Measurements from ENCODE around the gene ATOH8.

ATOH8 gene

DNA sequence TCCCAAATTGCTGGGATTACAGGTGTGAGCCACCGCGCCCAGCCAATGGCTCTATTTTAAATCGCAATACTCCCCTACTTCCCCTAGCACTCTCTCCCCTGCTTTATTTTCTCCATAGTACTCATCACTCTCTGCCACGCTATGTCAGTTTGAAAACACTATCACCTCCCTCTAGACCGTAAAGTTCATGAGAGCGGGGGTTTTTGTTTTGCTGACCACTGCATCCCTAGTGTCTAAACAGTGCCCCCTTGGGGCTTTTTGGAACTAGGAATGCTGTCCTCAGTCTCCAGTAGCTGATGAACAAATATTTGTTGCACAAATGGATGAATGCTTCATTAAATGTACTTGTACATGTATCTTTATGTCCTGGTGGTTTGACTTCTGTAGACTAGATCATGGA is 44.1 kb downstream of the ATOH8 start:
- Histone ChIP-seq H3K4me1 (ENCODE audit: control insufficient read depth in 1 of 2, insufficient read depth in 2 of 2, low read length in 2 of 2) (peaks cover 0 to 11% of the 10 kb centered on the region in 2 donors), H3K4me3 (ENCODE audit: low read depth in 1 of 2, low read length in 2 of 2) (no peak overlapping the region), H3K9me3 (ENCODE audit: control insufficient read depth in 1 of 2, low read length in 2 of 2) (no peaks in the 10 kb centered on the region), H3K9ac (ENCODE audit: low read depth in 1 of 2, low read length in 2 of 2) (no peak overlapping the region), H3K36me3 (ENCODE audit: control insufficient read depth in 1 of 2, insufficient read depth in 2 of 2, low read length in 2 of 2) (no peaks in the 10 kb centered on the region), H3K27me3 (ENCODE audit: control insufficient read depth in 1 of 2, insufficient read depth in 2 of 2, low read length in 2 of 2) (no peaks in the 10 kb centered on the region), H3K27ac (ENCODE audit: low read depth, low read length) (no peak overlapping the region)

DNA sequence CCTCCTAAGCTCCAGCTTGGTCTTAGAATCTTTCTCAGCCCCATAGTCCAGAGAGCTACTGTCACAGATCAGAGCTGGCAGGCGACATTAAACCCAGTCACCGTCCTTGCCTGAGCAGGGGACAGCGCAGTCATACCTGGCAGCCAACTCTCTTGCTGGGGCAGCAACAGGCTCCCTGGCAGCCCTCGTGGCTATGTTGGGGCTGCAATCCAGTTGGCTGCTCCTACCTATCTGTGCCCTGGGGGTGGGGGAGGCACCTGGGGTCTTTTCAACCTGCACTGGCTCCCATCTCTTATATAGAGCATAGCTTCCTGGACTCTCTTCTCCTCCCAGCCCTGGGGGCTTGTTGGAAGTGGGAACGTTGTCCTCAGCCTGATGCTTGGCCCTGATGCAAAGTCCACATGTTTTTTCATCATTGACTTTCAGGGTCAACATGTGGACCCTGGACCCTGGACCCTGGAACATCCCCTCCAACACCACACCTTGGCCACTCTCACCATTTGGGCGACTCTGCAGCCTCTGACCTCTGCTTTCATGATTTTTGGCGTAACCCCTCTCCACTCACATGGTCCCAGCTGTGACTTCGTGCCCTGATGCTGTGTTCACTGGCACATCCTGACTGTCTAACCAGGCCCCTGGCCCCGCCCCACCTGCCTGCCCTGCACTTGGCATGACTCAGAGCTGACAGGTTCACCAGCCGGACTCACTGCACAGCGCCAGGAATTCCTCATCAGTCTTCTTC is 45.6 kb downstream of the ATOH8 start:
- Histone ChIP-seq H3K4me3 (ENCODE audit: low read depth in 1 of 2, low read length in 2 of 2) (no peak overlapping the region), H3K9me3 (ENCODE audit: control insufficient read depth in 1 of 2, low read length in 2 of 2) (no peaks in the 10 kb centered on the region), H3K27me3 (ENCODE audit: control insufficient read depth in 1 of 2, insufficient read depth in 2 of 2, low read length in 2 of 2) (no peaks in the 10 kb centered on the region), H3K4me1 (ENCODE audit: control insufficient read depth in 1 of 2, insufficient read depth in 2 of 2, low read length in 2 of 2) (peaks cover 0 to 11% of the 10 kb centered on the region in 2 donors), H3K9ac (ENCODE audit: low read depth in 1 of 2, low read length in 2 of 2) (no peak overlapping the region), H3K36me3 (ENCODE audit: control insufficient read depth in 1 of 2, insufficient read depth in 2 of 2, low read length in 2 of 2) (no peaks in the 10 kb centered on the region), H3K27ac (ENCODE audit: low read depth, low read length) (no peak overlapping the region)

DNA sequence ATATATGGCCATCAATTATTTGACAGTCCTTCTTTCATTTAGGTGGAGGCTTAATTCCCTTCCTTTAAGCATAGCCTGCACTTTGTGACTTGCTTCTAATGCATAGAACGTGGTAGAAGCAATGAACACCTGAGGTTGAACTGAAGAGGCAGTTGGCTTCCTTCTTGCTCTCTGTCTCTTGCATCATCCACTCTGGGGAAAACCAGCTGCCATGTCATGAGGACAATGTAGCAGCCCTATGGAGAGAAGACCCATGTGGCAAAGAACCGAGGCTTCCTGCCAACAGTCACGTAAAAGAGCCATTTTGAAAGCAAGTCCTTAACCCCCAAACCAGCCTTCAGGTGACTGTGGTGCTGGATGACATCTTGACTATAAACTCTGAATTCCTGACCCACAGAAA is 46.8 kb downstream of the ATOH8 start:
- Histone ChIP-seq H3K9ac (ENCODE audit: low read depth in 1 of 2, low read length in 2 of 2) (no peak overlapping the region), H3K27ac (ENCODE audit: low read depth, low read length) (no peak overlapping the region), H3K4me1 (ENCODE audit: control insufficient read depth in 1 of 2, insufficient read depth in 2 of 2, low read length in 2 of 2) (peaks cover 0 to 10% of the 10 kb centered on the region in 2 donors), H3K4me3 (ENCODE audit: low read depth in 1 of 2, low read length in 2 of 2) (no peak overlapping the region), H3K36me3 (ENCODE audit: control insufficient read depth in 1 of 2, insufficient read depth in 2 of 2, low read length in 2 of 2) (no peaks in the 10 kb centered on the region), H3K27me3 (ENCODE audit: control insufficient read depth in 1 of 2, insufficient read depth in 2 of 2, low read length in 2 of 2) (no peaks in the 10 kb centered on the region), H3K9me3 (ENCODE audit: control insufficient read depth in 1 of 2, low read length in 2 of 2) (no peaks in the 10 kb centered on the region)

GRCh38 chr2:85801871-85802270 is 48.1 kb downstream of the ATOH8 start:
- Histone ChIP-seq H3K27ac (ENCODE audit: low read depth, low read length) (no peak overlapping the region), H3K9me3 (ENCODE audit: control insufficient read depth in 1 of 2, low read length in 2 of 2) (no peaks in the 10 kb centered on the region), H3K4me1 (ENCODE audit: control insufficient read depth in 1 of 2, insufficient read depth in 2 of 2, low read length in 2 of 2) (no peaks in the 10 kb centered on the region), H3K4me3 (ENCODE audit: low read depth in 1 of 2, low read length in 2 of 2) (no peak overlapping the region), H3K36me3 (ENCODE audit: control insufficient read depth in 1 of 2, insufficient read depth in 2 of 2, low read length in 2 of 2) (no peaks in the 10 kb centered on the region), H3K27me3 (ENCODE audit: control insufficient read depth in 1 of 2, insufficient read depth in 2 of 2, low read length in 2 of 2) (no peaks in the 10 kb centered on the region), H3K9ac (ENCODE audit: low read depth in 1 of 2, low read length in 2 of 2) (no peak overlapping the region)

- H3K4me1 ChIP-seq (ENCODE audit: control insufficient read depth in 1 of 2, insufficient read depth in 2 of 2, low read length in 2 of 2), result no peaks in the 10 kb centered on the region
- no peak overlapping the region for H3K27ac ChIP-seq (ENCODE audit: low read depth, low read length)
- no peak overlapping the region for H3K4me3 ChIP-seq (ENCODE audit: low read depth in 1 of 2, low read length in 2 of 2)
- no peaks in the 10 kb centered on the region for H3K9me3 ChIP-seq (ENCODE audit: control insufficient read depth in 1 of 2, low read length in 2 of 2)
- no peaks in the 10 kb centered on the region for H3K27me3 ChIP-seq (ENCODE audit: control insufficient read depth in 1 of 2, insufficient read depth in 2 of 2, low read length in 2 of 2)
- no peaks in the 10 kb centered on the region for H3K36me3 ChIP-seq (ENCODE audit: control insufficient read depth in 1 of 2, insufficient read depth in 2 of 2, low read length in 2 of 2)
- H3K9ac ChIP-seq (ENCODE audit: low read depth in 1 of 2, low read length in 2 of 2), result no peak overlapping the region
Observed at GRCh38 chr2:85802354-85803103, 48.7 kb downstream of the ATOH8 start.

GRCh38 chr2:85803704-85804425 is 50.1 kb downstream of the ATOH8 start:
- Histone ChIP-seq H3K4me1 (ENCODE audit: control insufficient read depth in 1 of 2, insufficient read depth in 2 of 2, low read length in 2 of 2) (no peaks in the 10 kb centered on the region), H3K9me3 (ENCODE audit: control insufficient read depth in 1 of 2, low read length in 2 of 2) (no peaks in the 10 kb centered on the region), H3K36me3 (ENCODE audit: control insufficient read depth in 1 of 2, insufficient read depth in 2 of 2, low read length in 2 of 2) (no peaks in the 10 kb centered on the region)

DNA sequence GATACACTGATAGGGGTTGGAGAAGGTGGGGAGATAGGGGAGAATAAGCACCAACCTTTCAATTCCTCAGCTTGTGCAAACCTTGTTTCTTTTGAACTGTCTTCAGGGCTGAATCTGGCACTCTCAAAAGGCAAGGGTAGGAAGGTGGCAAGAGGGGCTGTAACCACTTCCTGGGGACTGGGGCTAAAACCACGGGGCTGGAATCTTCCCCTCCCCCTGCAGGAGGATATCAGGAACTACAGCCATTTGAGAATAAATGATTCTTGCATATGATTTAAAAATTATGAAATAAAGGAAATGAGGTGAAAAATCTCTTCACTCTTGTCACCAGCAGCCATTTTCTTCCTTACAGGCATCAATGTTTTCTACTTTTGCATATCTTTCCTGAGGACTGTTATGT is 50.8 kb downstream of the ATOH8 start:
- Histone ChIP-seq H3K4me1 (ENCODE audit: control insufficient read depth in 1 of 2, insufficient read depth in 2 of 2, low read length in 2 of 2) (no peaks in the 10 kb centered on the region), H3K36me3 (ENCODE audit: control insufficient read depth in 1 of 2, insufficient read depth in 2 of 2, low read length in 2 of 2) (no peaks in the 10 kb centered on the region), H3K27ac (ENCODE audit: low read depth, low read length) (no peak overlapping the region), H3K9me3 (ENCODE audit: control insufficient read depth in 1 of 2, low read length in 2 of 2) (no peaks in the 10 kb centered on the region), H3K4me3 (ENCODE audit: low read depth in 1 of 2, low read length in 2 of 2) (no peak overlapping the region), H3K9ac (ENCODE audit: low read depth in 1 of 2, low read length in 2 of 2) (no peak overlapping the region), H3K27me3 (ENCODE audit: control insufficient read depth in 1 of 2, insufficient read depth in 2 of 2, low read length in 2 of 2) (no peaks in the 10 kb centered on the region)

More at GRCh38 chr2:85803704-85804425, 50.1 kb downstream of the ATOH8 start:
- H3K27ac ChIP-seq (ENCODE audit: low read depth, low read length), result no peak overlapping the region
- H3K27me3 ChIP-seq (ENCODE audit: control insufficient read depth in 1 of 2, insufficient read depth in 2 of 2, low read length in 2 of 2), result no peaks in the 10 kb centered on the region
- no peak overlapping the region for H3K9ac ChIP-seq (ENCODE audit: low read depth in 1 of 2, low read length in 2 of 2)
- no peak overlapping the region for H3K4me3 ChIP-seq (ENCODE audit: low read depth in 1 of 2, low read length in 2 of 2)

- H3K27me3 ChIP-seq (ENCODE audit: control insufficient read depth in 1 of 2, insufficient read depth in 2 of 2, low read length in 2 of 2), result peaks cover 0 to 4% of the 10 kb centered on the region in 2 donors
- H3K4me3 ChIP-seq (ENCODE audit: low read depth in 1 of 2, low read length in 2 of 2), result no peak overlapping the region
- no peaks in the 10 kb centered on the region for H3K9me3 ChIP-seq (ENCODE audit: control insufficient read depth in 1 of 2, low read length in 2 of 2)
- no peak overlapping the region for H3K9ac ChIP-seq (ENCODE audit: low read depth in 1 of 2, low read length in 2 of 2)
- H3K4me1 ChIP-seq (ENCODE audit: control insufficient read depth in 1 of 2, insufficient read depth in 2 of 2, low read length in 2 of 2), result peaks cover 2 to 3% of the 10 kb centered on the region in 2 donors
- H3K36me3 ChIP-seq (ENCODE audit: control insufficient read depth in 1 of 2, insufficient read depth in 2 of 2, low read length in 2 of 2), result no peaks in the 10 kb centered on the region
- H3K27ac ChIP-seq (ENCODE audit: low read depth, low read length), result no peak overlapping the region
Observed at GRCh38 chr2:85806358-85807118, 52.7 kb downstream of the ATOH8 start.

GRCh38 chr2:85807756-85808155 is 54.0 kb downstream of the ATOH8 start:
- peaks cover 4 to 5% of the 10 kb centered on the region in 2 donors for H3K4me1 ChIP-seq (ENCODE audit: control insufficient read depth in 1 of 2, insufficient read depth in 2 of 2, low read length in 2 of 2)
- no peaks in the 10 kb centered on the region for H3K36me3 ChIP-seq (ENCODE audit: control insufficient read depth in 1 of 2, insufficient read depth in 2 of 2, low read length in 2 of 2)
- H3K9me3 ChIP-seq (ENCODE audit: control insufficient read depth in 1 of 2, low read length in 2 of 2), result no peaks in the 10 kb centered on the region
- H3K9ac ChIP-seq (ENCODE audit: low read depth in 1 of 2, low read length in 2 of 2), result no peak overlapping the region
- peaks cover 0 to 4% of the 10 kb centered on the region in 2 donors for H3K27me3 ChIP-seq (ENCODE audit: control insufficient read depth in 1 of 2, insufficient read depth in 2 of 2, low read length in 2 of 2)
- H3K27ac ChIP-seq (ENCODE audit: low read depth, low read length), result no peak overlapping the region
- H3K4me3 ChIP-seq (ENCODE audit: low read depth in 1 of 2, low read length in 2 of 2), result no peak overlapping the region

All from duodenal mucosa (tissue), 2 donors.